ENCODE results near the gene MRPS9.

The MRPS9 gene

GRCh38 chr2:105099153-105099552, 61.3 kb downstream of the MRPS9 start:
- no peak for TF ChIP-seq EZH2phosphoT487 (IDR thresholded peaks at IDR 0.05; ENCODE audit: borderline replicate concordance, low read length)
- TF ChIP-seq, protein P1, sequence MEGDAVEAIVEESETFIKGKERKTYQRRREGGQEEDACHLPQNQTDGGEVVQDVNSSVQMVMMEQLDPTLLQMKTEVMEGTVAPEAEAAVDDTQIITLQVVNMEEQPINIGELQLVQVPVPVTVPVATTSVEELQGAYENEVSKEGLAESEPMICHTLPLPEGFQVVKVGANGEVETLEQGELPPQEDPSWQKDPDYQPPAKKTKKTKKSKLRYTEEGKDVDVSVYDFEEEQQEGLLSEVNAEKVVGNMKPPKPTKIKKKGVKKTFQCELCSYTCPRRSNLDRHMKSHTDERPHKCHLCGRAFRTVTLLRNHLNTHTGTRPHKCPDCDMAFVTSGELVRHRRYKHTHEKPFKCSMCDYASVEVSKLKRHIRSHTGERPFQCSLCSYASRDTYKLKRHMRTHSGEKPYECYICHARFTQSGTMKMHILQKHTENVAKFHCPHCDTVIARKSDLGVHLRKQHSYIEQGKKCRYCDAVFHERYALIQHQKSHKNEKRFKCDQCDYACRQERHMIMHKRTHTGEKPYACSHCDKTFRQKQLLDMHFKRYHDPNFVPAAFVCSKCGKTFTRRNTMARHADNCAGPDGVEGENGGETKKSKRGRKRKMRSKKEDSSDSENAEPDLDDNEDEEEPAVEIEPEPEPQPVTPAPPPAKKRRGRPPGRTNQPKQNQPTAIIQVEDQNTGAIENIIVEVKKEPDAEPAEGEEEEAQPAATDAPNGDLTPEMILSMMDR (IDR thresholded peaks at IDR 0.05; ENCODE audit: low read depth, low read length, poor library complexity, severe bottlenecking) = no peak
- H3K9me2 ChIP-seq (replicated peaks; ENCODE audit: control insufficient read depth, low read length) = no peaks in the 10 kb centered on the region
- H4K20me1 ChIP-seq (ENCODE audit: control insufficient read depth, insufficient read depth, low read depth, low read length) = no peaks in the 10 kb centered on the region
- no peaks in the 10 kb centered on the region for H3F3A ChIP-seq (ENCODE audit: control insufficient read depth, insufficient read depth)
- no peaks in the 10 kb centered on the region for H3K27me3 ChIP-seq (ENCODE audit: control insufficient read depth, low read length)
- H3K36me3 ChIP-seq (ENCODE audit: control insufficient read depth, low read length) = peaks cover 36% of the 10 kb centered on the region
- H3K4me3 ChIP-seq (ENCODE audit: low read length) = no peak overlapping the region
- no peak overlapping the region for H3K4me2 ChIP-seq (ENCODE audit: low read length)
- no peak overlapping the region for H3K27ac ChIP-seq (ENCODE audit: low read depth, low read length)
- no peaks in the 10 kb centered on the region for H3K4me1 ChIP-seq (ENCODE audit: control insufficient read depth, low read length)
- no peaks in the 10 kb centered on the region for H3K79me2 ChIP-seq (ENCODE audit: control insufficient read depth, low read length)
- no peaks in the 10 kb centered on the region for H3K9me3 ChIP-seq (ENCODE audit: control insufficient read depth, insufficient read depth, low read length)

DNA sequence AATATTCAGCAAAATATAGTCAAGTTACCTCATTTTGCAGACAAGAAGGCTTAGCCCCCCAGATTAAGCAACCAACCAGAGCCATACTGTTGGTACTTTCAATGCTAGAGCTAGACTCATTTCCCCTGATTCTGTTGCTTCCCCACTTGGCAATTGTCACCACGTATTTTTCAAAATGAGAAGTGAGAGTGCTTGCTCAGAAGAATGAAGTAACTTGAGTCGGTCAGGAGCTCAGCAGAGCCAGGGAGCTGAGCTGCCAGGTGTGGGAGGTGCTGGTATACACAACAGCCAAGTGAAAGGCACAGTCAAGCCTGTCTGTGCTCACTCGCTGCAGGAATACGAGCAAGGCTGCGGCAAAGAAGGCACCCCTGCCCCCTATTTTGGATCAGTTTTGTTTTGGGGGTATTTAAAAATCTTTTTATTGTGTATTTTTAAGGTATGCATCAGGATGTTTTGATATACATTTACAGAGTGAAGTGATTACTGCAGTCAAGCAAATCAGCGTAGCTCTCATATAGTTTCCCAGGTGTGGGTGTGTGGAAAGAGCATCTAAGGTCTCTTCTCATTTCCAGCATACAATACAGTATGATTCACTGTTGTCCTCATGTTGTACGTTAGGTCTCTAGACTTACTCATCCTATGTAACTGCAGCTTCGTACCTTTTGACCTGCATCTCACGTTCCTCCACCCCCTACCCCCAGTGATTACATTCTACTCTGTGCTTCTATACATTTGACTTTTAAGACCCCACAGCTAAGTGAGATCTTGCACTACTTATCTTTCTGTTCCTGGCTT, 62.4 kb downstream of the MRPS9 start:
- Histone ChIP-seq H3K9me3 (ENCODE audit: control insufficient read depth, insufficient read depth, low read length) (no peaks in the 10 kb centered on the region), H3K27me3 (ENCODE audit: control insufficient read depth, low read length) (no peaks in the 10 kb centered on the region), H3K36me3 (ENCODE audit: control insufficient read depth, low read length) (peaks cover 36% of the 10 kb centered on the region), H3K4me2 (ENCODE audit: low read length) (no peak overlapping the region), H3K79me2 (ENCODE audit: control insufficient read depth, low read length) (no peaks in the 10 kb centered on the region), H3K4me3 (ENCODE audit: low read length) (no peak overlapping the region), H3K4me1 (ENCODE audit: control insufficient read depth, low read length) (no peaks in the 10 kb centered on the region), H3K9me2 (replicated peaks; ENCODE audit: control insufficient read depth, low read length) (no peaks in the 10 kb centered on the region), H4K20me1 (ENCODE audit: control insufficient read depth, insufficient read depth, low read depth, low read length) (no peaks in the 10 kb centered on the region), H3F3A (ENCODE audit: control insufficient read depth, insufficient read depth) (no peaks in the 10 kb centered on the region), H3K27ac (ENCODE audit: low read depth, low read length) (no peak overlapping the region)
- no peak for TF ChIP-seq EZH2phosphoT487 (IDR thresholded peaks at IDR 0.05; ENCODE audit: borderline replicate concordance, low read length)
- TF ChIP-seq, protein P1 (IDR thresholded peaks at IDR 0.05; ENCODE audit: low read depth, low read length, poor library complexity, severe bottlenecking) = no peak

DNA sequence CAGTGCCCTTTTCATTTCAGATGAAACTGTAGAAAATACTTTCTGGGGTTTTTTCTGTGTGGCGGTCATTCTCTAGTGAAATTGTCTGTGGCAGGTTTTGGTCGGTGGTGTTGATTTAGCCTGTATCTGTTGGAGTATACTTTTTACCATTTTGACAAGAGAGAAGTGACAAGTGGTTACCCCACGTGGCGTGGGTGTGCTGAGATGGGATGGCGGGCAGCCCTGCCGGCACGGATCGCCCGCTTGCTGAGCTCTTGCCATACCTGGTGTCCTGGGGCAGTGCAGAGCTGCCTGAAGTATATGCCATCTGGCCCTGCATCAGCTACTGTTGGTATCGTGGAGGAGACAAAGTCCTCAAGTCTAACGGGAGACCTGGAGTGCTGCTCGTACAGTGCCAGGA, 64.1 kb downstream of the MRPS9 start:
- no peaks in the 10 kb centered on the region for H3K27me3 ChIP-seq (ENCODE audit: control insufficient read depth, low read length)

More for the DNA sequence above, 64.1 kb downstream of the MRPS9 start:
- no peak overlapping the region for H3K27ac ChIP-seq (ENCODE audit: low read depth, low read length)
- no peak overlapping the region for H3K4me2 ChIP-seq (ENCODE audit: low read length)
- no peaks in the 10 kb centered on the region for H3K9me3 ChIP-seq (ENCODE audit: control insufficient read depth, insufficient read depth, low read length)
- H3K4me1 ChIP-seq (ENCODE audit: control insufficient read depth, low read length) = no peaks in the 10 kb centered on the region
- TF ChIP-seq EZH2phosphoT487 (IDR thresholded peaks at IDR 0.05; ENCODE audit: borderline replicate concordance, low read length) = no peak
- TF ChIP-seq, protein P1 (IDR thresholded peaks at IDR 0.05; ENCODE audit: low read depth, low read length, poor library complexity, severe bottlenecking) = no peak
- H3K36me3 ChIP-seq (ENCODE audit: control insufficient read depth, low read length) = peaks cover 28% of the 10 kb centered on the region
- no peaks in the 10 kb centered on the region for H4K20me1 ChIP-seq (ENCODE audit: control insufficient read depth, insufficient read depth, low read depth, low read length)
- H3K4me3 ChIP-seq (ENCODE audit: low read length) = no peak overlapping the region
- H3K9me2 ChIP-seq (replicated peaks; ENCODE audit: control insufficient read depth, low read length) = no peaks in the 10 kb centered on the region
- H3K79me2 ChIP-seq (ENCODE audit: control insufficient read depth, low read length) = no peaks in the 10 kb centered on the region
- H3F3A ChIP-seq (ENCODE audit: control insufficient read depth, insufficient read depth) = no peaks in the 10 kb centered on the region
